SU-DHL-6 (cell line): ENCODE data around the gene RTRAF.

Source experiments
- H2AFZ ChIP-seq: fragments of 200-600 bp; sonication (generic); 2 replicates; pipeline ENCODE4 v1.6.1; 2014; ENCODE audit warnings: low read depth, mild to moderate bottlenecking, moderate library complexity, mixed read lengths, antibody characterized with exemption, low read length; ENCODE audit not compliant: severe bottlenecking
- H3F3A ChIP-seq: fragments of 200-600 bp; shearing (Covaris generic); 2 replicates; pipeline ENCODE4 v1.6.0; 2016; ENCODE audit warnings: antibody characterized with exemption, mild to moderate bottlenecking; ENCODE audit not compliant: insufficient read depth
- H3K27ac ChIP-seq: fragments of 200-600 bp; sonication (generic); 2 replicates; pipeline ENCODE4 v1.5.1; 2016; ENCODE audit warnings: low read depth, mild to moderate bottlenecking, low read length, moderate library complexity, mixed read lengths
- H3K27me3 ChIP-seq: fragments of 200-600 bp; sonication (generic), shearing (Covaris generic); 2 replicates; pipeline ENCODE4 v1.6.0; 2014; ENCODE audit warnings: mild to moderate bottlenecking, low read length
- H3K36me3 ChIP-seq: fragments of 200-600 bp; sonication (generic); 2 replicates; pipeline ENCODE4 v1.6.1; 2014; ENCODE audit warnings: mild to moderate bottlenecking, low read length, mixed read lengths
- H3K4me2 ChIP-seq: fragments of 300-600, 200-600 bp; shearing (Covaris generic), sonication (generic); 2 replicates; pipeline ENCODE4 v1.6.0; 2014; ENCODE audit warnings: low read length, low read depth, mild to moderate bottlenecking; ENCODE audit not compliant: poor library complexity, severe bottlenecking
- H3K4me3 ChIP-seq: fragments of 200-600 bp; sonication (generic); 2 replicates; pipeline ENCODE4 v1.5.1; 2014; ENCODE audit warnings: antibody characterized with exemption, low read length, mild to moderate bottlenecking, mixed read lengths; ENCODE audit not compliant: insufficient read depth, poor library complexity, severe bottlenecking
- H3K79me2 ChIP-seq: fragments of 200-600 bp; sonication (generic); 2 replicates; pipeline ENCODE4 v1.6.1; 2014; ENCODE audit warnings: mild to moderate bottlenecking, low read length, moderate library complexity; ENCODE audit not compliant: insufficient read depth
- H3K9ac ChIP-seq: fragments of 200-600 bp; sonication (generic); 2 replicates; pipeline ENCODE4 v1.7.0; 2014; ENCODE audit warnings: mild to moderate bottlenecking, low read length
- H3K9me2 ChIP-seq: fragments of 200-600 bp; sonication (generic); replicated peaks from 2 replicates; pipeline ENCODE4 v1.6.1; 2014; ENCODE audit warnings: low read length; ENCODE audit not compliant: insufficient read depth
- H3K9me3 ChIP-seq: fragments of 200-600 bp; sonication (generic); 2 replicates; pipeline ENCODE4 v1.6.1; 2014; ENCODE audit warnings: low read length, mixed read lengths; ENCODE audit not compliant: insufficient read depth
- H4K20me1 ChIP-seq: fragments of 200-600 bp; sonication (generic); 2 replicates; pipeline ENCODE4 v1.6.1; 2014; ENCODE audit warnings: low read depth, mild to moderate bottlenecking, antibody characterized with exemption, low read length, moderate library complexity, mixed read lengths
- EZH2phosphoT487 ChIP-seq: fragments of 200-600 bp; sonication (generic), shearing (Covaris generic); conservative IDR thresholded peaks from 2 replicates; pipeline ENCODE4 v1.6.1; 2018; ENCODE audit warnings: mild to moderate bottlenecking, antibody characterized with exemption, low read length, moderate library complexity, mixed read lengths
- TF ChIP-seq, protein P1 (sequence below): fragments of 200-600 bp; sonication (generic); IDR thresholded peaks from one replicate; pipeline ENCODE4 v1.5.1; 2017; ENCODE audit warnings: antibody characterized with exemption, mild to moderate bottlenecking, low read length, moderate library complexity; ENCODE audit not compliant: insufficient read depth, poor library complexity, severe bottlenecking

RTRAF gene

DNA sequence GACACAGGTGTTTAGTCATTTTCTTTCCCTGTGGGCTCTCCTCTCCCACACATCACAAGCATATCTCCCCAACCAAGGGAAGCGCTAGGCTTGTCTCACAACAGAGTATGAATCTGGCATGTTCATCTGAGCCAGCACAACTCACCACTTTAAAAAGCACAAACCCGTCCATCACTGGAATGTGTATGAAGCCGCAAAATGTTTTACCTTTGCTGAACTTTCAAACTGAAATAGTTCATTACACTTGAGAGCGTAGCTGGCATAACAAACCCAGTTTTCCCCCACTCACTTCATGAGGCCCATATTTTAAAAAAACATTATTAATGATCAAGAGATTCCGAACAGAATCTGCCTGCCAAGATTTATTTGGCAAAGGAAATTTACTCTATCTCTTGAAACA lies 63.7 kb downstream of the RTRAF start:
- H3K9me2 ChIP-seq: no peaks in the 10 kb centered on the region
- no peak overlapping the region for H3K4me3 ChIP-seq
- no peak overlapping the region for H2AFZ ChIP-seq
- H4K20me1 ChIP-seq: no peaks in the 10 kb centered on the region
- H3K27me3 ChIP-seq: no peaks in the 10 kb centered on the region
- no peak overlapping the region for H3K27ac ChIP-seq
- no peaks in the 10 kb centered on the region for H3K9me3 ChIP-seq
- H3K36me3 ChIP-seq: no peaks in the 10 kb centered on the region
- H3K9ac ChIP-seq: no peak overlapping the region
- no peaks in the 10 kb centered on the region for H3K79me2 ChIP-seq
- no peaks in the 10 kb centered on the region for H3F3A ChIP-seq
- TF ChIP-seq, protein P1, sequence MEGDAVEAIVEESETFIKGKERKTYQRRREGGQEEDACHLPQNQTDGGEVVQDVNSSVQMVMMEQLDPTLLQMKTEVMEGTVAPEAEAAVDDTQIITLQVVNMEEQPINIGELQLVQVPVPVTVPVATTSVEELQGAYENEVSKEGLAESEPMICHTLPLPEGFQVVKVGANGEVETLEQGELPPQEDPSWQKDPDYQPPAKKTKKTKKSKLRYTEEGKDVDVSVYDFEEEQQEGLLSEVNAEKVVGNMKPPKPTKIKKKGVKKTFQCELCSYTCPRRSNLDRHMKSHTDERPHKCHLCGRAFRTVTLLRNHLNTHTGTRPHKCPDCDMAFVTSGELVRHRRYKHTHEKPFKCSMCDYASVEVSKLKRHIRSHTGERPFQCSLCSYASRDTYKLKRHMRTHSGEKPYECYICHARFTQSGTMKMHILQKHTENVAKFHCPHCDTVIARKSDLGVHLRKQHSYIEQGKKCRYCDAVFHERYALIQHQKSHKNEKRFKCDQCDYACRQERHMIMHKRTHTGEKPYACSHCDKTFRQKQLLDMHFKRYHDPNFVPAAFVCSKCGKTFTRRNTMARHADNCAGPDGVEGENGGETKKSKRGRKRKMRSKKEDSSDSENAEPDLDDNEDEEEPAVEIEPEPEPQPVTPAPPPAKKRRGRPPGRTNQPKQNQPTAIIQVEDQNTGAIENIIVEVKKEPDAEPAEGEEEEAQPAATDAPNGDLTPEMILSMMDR: no peak
- no peak for TF ChIP-seq EZH2phosphoT487
- no peak overlapping the region for H3K4me2 ChIP-seq

DNA sequence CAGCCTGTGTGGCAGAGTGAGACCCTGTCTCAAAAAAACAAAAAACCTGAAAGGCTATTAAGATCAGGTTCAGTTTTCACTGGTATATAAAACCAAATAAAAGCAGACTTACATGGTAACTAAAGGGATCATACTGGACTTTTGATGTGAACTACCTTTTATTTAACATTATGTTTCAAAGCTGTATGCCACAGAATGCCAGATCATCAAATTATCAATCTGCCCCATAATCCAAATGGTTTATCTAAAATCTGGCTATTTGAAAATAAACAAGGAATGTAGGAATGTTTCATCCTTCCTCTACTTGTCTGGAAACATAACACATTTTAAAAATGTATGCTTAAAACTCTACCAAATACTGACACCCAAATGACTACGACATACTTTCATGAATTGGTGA lies 65.3 kb downstream of the RTRAF start:
- no peaks in the 10 kb centered on the region for H3K9me2 ChIP-seq
- no peaks in the 10 kb centered on the region for H4K20me1 ChIP-seq
- H3K4me3 ChIP-seq: no peak overlapping the region
- H3K27me3 ChIP-seq: no peaks in the 10 kb centered on the region
- H3K79me2 ChIP-seq: no peaks in the 10 kb centered on the region
- H3K36me3 ChIP-seq: no peaks in the 10 kb centered on the region
- H3K9ac ChIP-seq: no peak overlapping the region
- no peaks in the 10 kb centered on the region for H3K9me3 ChIP-seq
- H2AFZ ChIP-seq: no peak overlapping the region
- no peak overlapping the region for H3K4me2 ChIP-seq
- TF ChIP-seq, protein P1: no peak
- no peak for TF ChIP-seq EZH2phosphoT487
- no peak overlapping the region for H3K27ac ChIP-seq
- H3F3A ChIP-seq: no peaks in the 10 kb centered on the region

- no peaks in the 10 kb centered on the region for H3F3A ChIP-seq
- H3K27ac ChIP-seq: no peak overlapping the region
- no peaks in the 10 kb centered on the region for H3K9me3 ChIP-seq
- H3K4me2 ChIP-seq: no peak overlapping the region
- H4K20me1 ChIP-seq: no peaks in the 10 kb centered on the region
- no peaks in the 10 kb centered on the region for H3K79me2 ChIP-seq
- H3K9ac ChIP-seq: no peak overlapping the region
- H2AFZ ChIP-seq: no peak overlapping the region
- no peaks in the 10 kb centered on the region for H3K27me3 ChIP-seq
- H3K4me3 ChIP-seq: no peak overlapping the region
- TF ChIP-seq EZH2phosphoT487: no peak
- TF ChIP-seq, protein P1: no peak
- H3K9me2 ChIP-seq: no peaks in the 10 kb centered on the region
- H3K36me3 ChIP-seq: no peaks in the 10 kb centered on the region
Measured at GRCh38 chr14:52055167-52055566, 65.8 kb downstream of the RTRAF start.
